GM18508 (cell line): Measurements from ENCODE around the gene JMJD4.

ENCODE experiments used
- ATAC-seq: cut with Tn5 transposase; IDR thresholded peaks from one replicate; pipeline ENCODE4 v1.9.1; 2021; ENCODE audit warnings: moderate number of reproducible peaks; ENCODE audit not compliant: insufficient read depth, unreplicated experiment

Gene JMJD4

GRCh38 chr1:227753999-227754711, 19.1 kb upstream of the JMJD4 start:
- ATAC-seq = no peak

GRCh38 chr1:227749916-227750710, 15.0 kb upstream of the JMJD4 start:
- ATAC-seq = no peak

GRCh38 chr1:227749225-227749624, 14.1 kb upstream of the JMJD4 start:
- no peak for ATAC-seq

GRCh38 chr1:227748496-227749182, 13.5 kb upstream of the JMJD4 start:
- no peak for ATAC-seq

- ATAC-seq = no peak
These were observed 12.9 kb upstream of the JMJD4 start for GRCh38 chr1:227747948-227748495.

- no peak for ATAC-seq
These were observed 12.3 kb upstream of the JMJD4 start for GRCh38 chr1:227747382-227747781.

- no peak for ATAC-seq
These were observed 11.6 kb upstream of the JMJD4 start for GRCh38 chr1:227746676-227747075.

- ATAC-seq = no peak
These were observed 10.6 kb upstream of the JMJD4 start for GRCh38 chr1:227745568-227746265.

- no peak for ATAC-seq
These were observed 9.6 kb upstream of the JMJD4 start for GRCh38 chr1:227744668-227745067.

GRCh38 chr1:227742738-227743715, 7.9 kb upstream of the JMJD4 start:
- ATAC-seq = no peak

GRCh38 chr1:227741166-227741870, 6.2 kb upstream of the JMJD4 start:
- ATAC-seq = no peak

- no peak for ATAC-seq
These were observed 5.4 kb upstream of the JMJD4 start for GRCh38 chr1:227740401-227740960.

GRCh38 chr1:227739636-227740035, 4.5 kb upstream of the JMJD4 start:
- no peak for ATAC-seq

GRCh38 chr1:227738820-227739219, 3.7 kb upstream of the JMJD4 start:
- ATAC-seq = no peak

- ATAC-seq = no peak
These were observed 1.8 kb upstream of the JMJD4 start for GRCh38 chr1:227736814-227737432.

GRCh38 chr1:227735539-227736285, 610 bp upstream of the JMJD4 start:
- ATAC-seq = no peak

- no peak for ATAC-seq
These were observed 601 bp downstream of the JMJD4 start for GRCh38 chr1:227734546-227734855.
